ENCODE data around the gene OR7G2.

OR7G2 gene

GRCh38 chr19:9107375-9107774 is at the start of gene OR7G2:
Gene OR7G2 (minus strand): TSS chr19:9107475. CDS start chr19:9103243, 4,232 bp downstream.
- no peak for DNase-seq

GRCh38 chr19:9156304-9156703 is 49.0 kb upstream of the OR7G2 start:
- no peak for DNase-seq

GRCh38 chr19:9155591-9155990 is 48.3 kb upstream of the OR7G2 start:
- no peak for DNase-seq

GRCh38 chr19:9151367-9151766 is 44.1 kb upstream of the OR7G2 start:
- DNase-seq = no peak

GRCh38 chr19:9150650-9151049 is 43.4 kb upstream of the OR7G2 start:
- no peak for DNase-seq

- no peak for DNase-seq
Measured at GRCh38 chr19:9149997-9150396, 42.7 kb upstream of the OR7G2 start.

- no peak for DNase-seq
Measured at GRCh38 chr19:9148697-9149096, 41.4 kb upstream of the OR7G2 start.

GRCh38 chr19:9146882-9147281 is 39.6 kb upstream of the OR7G2 start:
- DNase-seq = no peak

GRCh38 chr19:9144920-9145319 is 37.6 kb upstream of the OR7G2 start:
- no peak for DNase-seq

- DNase-seq = peak; percentile 90 to 91
Measured at GRCh38 chr19:9140159-9140874, 33.0 kb upstream of the OR7G2 start, which contains the start of gene ZNF317. Gene ZNF317 (plus strand): TSS chr19:9140397. CDS start chr19:9156017, 15,620 bp downstream.

- DNase-seq = no peak
Measured at GRCh38 chr19:9139609-9140158, 32.4 kb upstream of the OR7G2 start.

GRCh38 chr19:9132422-9132821 is 25.1 kb upstream of the OR7G2 start:
- no peak for DNase-seq

GRCh38 chr19:9130965-9131364 is 23.7 kb upstream of the OR7G2 start:
- no peak for DNase-seq

GRCh38 chr19:9128171-9128570 is 20.9 kb upstream of the OR7G2 start:
- DNase-seq = no peak

- DNase-seq = no peak
Measured at GRCh38 chr19:9126900-9127405, 19.7 kb upstream of the OR7G2 start, which contains the start of gene OR7G3. Gene OR7G3 (minus strand): TSS chr19:9126950. CDS start chr19:9126950, 0 bp downstream.

- no peak for DNase-seq
Measured at GRCh38 chr19:9116547-9116946, 9.3 kb upstream of the OR7G2 start.

- no peak for DNase-seq
Measured at GRCh38 chr19:9115307-9115813, 8.1 kb upstream of the OR7G2 start, which contains the start of gene OR7G1. Gene OR7G1 (minus strand): TSS chr19:9115763. CDS start chr19:9115763, 0 bp downstream.

GRCh38 chr19:9109959-9110358 is 2.7 kb upstream of the OR7G2 start:
- no peak for DNase-seq

- no peak for DNase-seq
Measured at GRCh38 chr19:9086761-9087160, 20.5 kb downstream of the OR7G2 start, which contains the start of gene OR1M1. Gene OR1M1 (plus strand): TSS chr19:9087061. CDS start chr19:9093245, 6,184 bp downstream.

- DNase-seq = no peak
Measured at GRCh38 chr19:9078651-9079050, 28.6 kb downstream of the OR7G2 start.

- DNase-seq = no peak
Measured at GRCh38 chr19:9076901-9077300, 30.4 kb downstream of the OR7G2 start.

GRCh38 chr19:9075064-9075949 is 32.0 kb downstream of the OR7G2 start:
- no peak for DNase-seq

GRCh38 chr19:9073806-9074205 is 33.5 kb downstream of the OR7G2 start:
- DNase-seq = no peak

Measured in activated T-cell treated with anti-CD3 and anti-CD28 coated beads, Interleukin-2, amount 50 U/mL, for 48 hours (primary cell).